Neural progenitor cell (in vitro differentiated cells): ENCODE results near the gene LRBA.

ENCODE experiments used
- CTCF ChIP-seq: fragments of 200-600 bp; sonication (generic); IDR thresholded peaks from 2 replicates; pipeline ENCODE4 v1.5.1; 2017; ENCODE audit warnings: antibody characterized with exemption, mild to moderate bottlenecking
- EZH2 ChIP-seq: fragments of 200-600 bp; sonication (generic); IDR thresholded peaks from 2 replicates; pipeline ENCODE4 v1.6.1; 2017; ENCODE audit warnings: antibody characterized with exemption, mild to moderate bottlenecking, moderate library complexity
- EZH2phosphoT487 ChIP-seq: fragments of 200-600 bp; sonication (generic); IDR thresholded peaks from 2 replicates; pipeline ENCODE4 v1.6.1; 2017; ENCODE audit warnings: antibody characterized with exemption

- TF ChIP-seq EZH2phosphoT487 (no peak), CTCF (no peak), EZH2 (no peak)
Observed at GRCh38 chr4:150371869-150372268, 643.2 kb downstream of the LRBA start.
